Central memory CD8-positive, alpha-beta T cell (primary cell): ENCODE data around the gene MYADM.

Experiments
- ATAC-seq: fragments of 150-1000 bp; cut with Tn5 transposase; replicated peaks from 2 replicates; pipeline ENCODE4 v1.10.0; 2022; ENCODE audit warnings: mild to moderate bottlenecking, moderate FRiP score, moderate number of reproducible peaks; ENCODE audit not compliant: poor library complexity, severe bottlenecking; ENCODE audit errors: extremely low read depth
- DNase-seq, 2 donors: peaks; one replicate each; pipeline ENCODE4 v3.0.0; 2021; ENCODE audit warnings: low spot score in 2 of 2
- H3K27ac Mint-ChIP-seq: one replicate; pipeline ENCODE4 v1.8.0; 2022; ENCODE audit warnings: low read depth, mild to moderate bottlenecking, moderate library complexity, mixed read lengths
- H3K27me3 Mint-ChIP-seq: one replicate; pipeline ENCODE4 v1.8.0; 2022; ENCODE audit warnings: mixed read lengths
- H3K36me3 Mint-ChIP-seq: one replicate; pipeline ENCODE4 v1.8.0; 2022; ENCODE audit warnings: mild to moderate bottlenecking, moderate library complexity, mixed read lengths; ENCODE audit not compliant: insufficient read depth
- H3K4me1 Mint-ChIP-seq: one replicate; pipeline ENCODE4 v1.8.0; 2022; ENCODE audit warnings: mixed read lengths
- H3K4me3 Mint-ChIP-seq: one replicate; pipeline ENCODE4 v1.8.0; 2022; ENCODE audit warnings: mild to moderate bottlenecking, moderate library complexity, mixed read lengths
- H3K9me3 Mint-ChIP-seq: one replicate; pipeline ENCODE4 v1.8.0; 2022; ENCODE audit warnings: mixed read lengths

The MYADM gene

GRCh38 chr19:53900191-53900860 is 32.6 kb downstream of the MYADM start:
- Mint-ChIP-seq H3K4me3 (no peak overlapping the region), H3K9me3 (peaks cover 6% of the 10 kb centered on the region), H3K27me3 (peaks cover 80% of the 10 kb centered on the region), H3K27ac (no peak overlapping the region), H3K36me3 (peaks cover 2% of the 10 kb centered on the region), H3K4me1 (peaks cover 20% of the 10 kb centered on the region)
- ATAC-seq: no peak
- no peak for DNase-seq

GRCh38 chr19:53903055-53903680 is 35.5 kb downstream of the MYADM start:
- Mint-ChIP-seq H3K4me1 (peaks cover 44% of the 10 kb centered on the region), H3K4me3 (no peak overlapping the region), H3K9me3 (peaks cover 6% of the 10 kb centered on the region), H3K27ac (peak overlapping the region; percentile 64), H3K27me3 (peaks cover 80% of the 10 kb centered on the region), H3K36me3 (peaks cover 3% of the 10 kb centered on the region)
- DNase-seq (peak in 1 of 2 donors; percentile 24), ATAC-seq (no peak)

- peaks cover 3% of the 10 kb centered on the region for H3K36me3 Mint-ChIP-seq
- no peak for DNase-seq
- peak; percentile 49 for ATAC-seq
- H3K27me3 Mint-ChIP-seq: peaks cover 83% of the 10 kb centered on the region
- H3K4me3 Mint-ChIP-seq: no peak overlapping the region
- H3K9me3 Mint-ChIP-seq: peaks cover 6% of the 10 kb centered on the region
- peaks cover 43% of the 10 kb centered on the region for H3K4me1 Mint-ChIP-seq
- no peak overlapping the region for H3K27ac Mint-ChIP-seq
Observed at GRCh38 chr19:53904909-53905308, 37.2 kb downstream of the MYADM start.

- no peak for DNase-seq
- H3K27ac Mint-ChIP-seq: no peak overlapping the region
- H3K27me3 Mint-ChIP-seq: peaks cover 85% of the 10 kb centered on the region
- H3K9me3 Mint-ChIP-seq: peaks cover 6% of the 10 kb centered on the region
- peaks cover 43% of the 10 kb centered on the region for H3K4me1 Mint-ChIP-seq
- H3K4me3 Mint-ChIP-seq: no peak overlapping the region
- H3K36me3 Mint-ChIP-seq: peaks cover 3% of the 10 kb centered on the region
- ATAC-seq: no peak
Observed at GRCh38 chr19:53905787-53906186, 38.1 kb downstream of the MYADM start.

GRCh38 chr19:53906211-53907192 is 38.8 kb downstream of the MYADM start:
- H3K4me3 Mint-ChIP-seq: no peak overlapping the region
- H3K4me1 Mint-ChIP-seq: peaks cover 43% of the 10 kb centered on the region
- H3K27ac Mint-ChIP-seq: no peak overlapping the region
- DNase-seq (peak; percentile 40 to 65), ATAC-seq (no peak)
- peaks cover 6% of the 10 kb centered on the region for H3K9me3 Mint-ChIP-seq
- H3K27me3 Mint-ChIP-seq: peaks cover 90% of the 10 kb centered on the region
- peaks cover 3% of the 10 kb centered on the region for H3K36me3 Mint-ChIP-seq

- DNase-seq: no peak
- Mint-ChIP-seq H3K36me3 (peaks cover 5% of the 10 kb centered on the region), H3K27ac (no peak overlapping the region), H3K4me3 (peak overlapping the region; percentile 21), H3K9me3 (peaks cover 4% of the 10 kb centered on the region), H3K4me1 (peaks cover 43% of the 10 kb centered on the region), H3K27me3 (peaks cover 92% of the 10 kb centered on the region)
- ATAC-seq: no peak
Observed at GRCh38 chr19:53907193-53907581, 39.5 kb downstream of the MYADM start.

- DNase-seq: no peak
- no peaks in the 10 kb centered on the region for H3K9me3 Mint-ChIP-seq
- peak overlapping the region; percentile 21 for H3K4me3 Mint-ChIP-seq
- H3K27me3 Mint-ChIP-seq: peaks cover 91% of the 10 kb centered on the region
- peaks cover 5% of the 10 kb centered on the region for H3K36me3 Mint-ChIP-seq
- H3K4me1 Mint-ChIP-seq: peaks cover 43% of the 10 kb centered on the region
- no peak for ATAC-seq
- H3K27ac Mint-ChIP-seq: no peak overlapping the region
Observed at GRCh38 chr19:53907690-53908089, 40.0 kb downstream of the MYADM start.

- peaks cover 88% of the 10 kb centered on the region for H3K27me3 Mint-ChIP-seq
- peaks cover 3% of the 10 kb centered on the region for H3K36me3 Mint-ChIP-seq
- H3K4me1 Mint-ChIP-seq: peaks cover 43% of the 10 kb centered on the region
- DNase-seq: no peak
- no peak for ATAC-seq
- peak overlapping the region; percentile 22 for H3K4me3 Mint-ChIP-seq
- no peaks in the 10 kb centered on the region for H3K9me3 Mint-ChIP-seq
- H3K27ac Mint-ChIP-seq: peak overlapping the region; percentile 7
Observed at GRCh38 chr19:53908106-53908934, 40.6 kb downstream of the MYADM start.

- H3K4me3 Mint-ChIP-seq: peak within 1 kb of the TSS; percentile 22
- H3K4me1 Mint-ChIP-seq: peaks cover 43% of the 10 kb centered on the region
- H3K27ac Mint-ChIP-seq: peak within 1 kb of the TSS; percentile 7
- no peak for ATAC-seq
- H3K9me3 Mint-ChIP-seq: no peaks in the 10 kb centered on the region
- H3K36me3 Mint-ChIP-seq: peaks cover 3% of the 10 kb centered on the region
- no peak for DNase-seq
- H3K27me3 Mint-ChIP-seq: peaks cover 87% of the 10 kb centered on the region
Observed at GRCh38 chr19:53908935-53909415, 41.3 kb downstream of the MYADM start, which contains the start of gene CACNG7. Gene CACNG7, plus strand, starts transcription at chr19:53909278. Its CDS starts 3,554 bp downstream, at chr19:53912832.

GRCh38 chr19:53909471-53910169 is 41.9 kb downstream of the MYADM start:
- H3K4me1 Mint-ChIP-seq: peaks cover 43% of the 10 kb centered on the region
- H3K9me3 Mint-ChIP-seq: no peaks in the 10 kb centered on the region
- H3K4me3 Mint-ChIP-seq: no peak overlapping the region
- ATAC-seq (no peak), DNase-seq (no peak)
- H3K27ac Mint-ChIP-seq: no peak overlapping the region
- peaks cover 83% of the 10 kb centered on the region for H3K27me3 Mint-ChIP-seq
- H3K36me3 Mint-ChIP-seq: peaks cover 3% of the 10 kb centered on the region

- Mint-ChIP-seq H3K9me3 (peaks cover 5% of the 10 kb centered on the region), H3K36me3 (peaks cover 3% of the 10 kb centered on the region), H3K4me1 (peaks cover 39% of the 10 kb centered on the region), H3K27ac (no peak overlapping the region), H3K4me3 (no peak overlapping the region), H3K27me3 (peaks cover 83% of the 10 kb centered on the region)
- DNase-seq: no peak
- no peak for ATAC-seq
Observed at GRCh38 chr19:53910170-53910518, 42.5 kb downstream of the MYADM start.
